ENCODE measurements around the gene THSD4. TPM values are rescaled to one million over a fixed set of nuclear protein-coding genes. Genes with fewer than 3 reads are reported as not detected.

The THSD4 gene
- total RNA-seq, 6 donors from 2014 or later = 16.8 to 39.7 (median 21.7) TPM

DNA sequence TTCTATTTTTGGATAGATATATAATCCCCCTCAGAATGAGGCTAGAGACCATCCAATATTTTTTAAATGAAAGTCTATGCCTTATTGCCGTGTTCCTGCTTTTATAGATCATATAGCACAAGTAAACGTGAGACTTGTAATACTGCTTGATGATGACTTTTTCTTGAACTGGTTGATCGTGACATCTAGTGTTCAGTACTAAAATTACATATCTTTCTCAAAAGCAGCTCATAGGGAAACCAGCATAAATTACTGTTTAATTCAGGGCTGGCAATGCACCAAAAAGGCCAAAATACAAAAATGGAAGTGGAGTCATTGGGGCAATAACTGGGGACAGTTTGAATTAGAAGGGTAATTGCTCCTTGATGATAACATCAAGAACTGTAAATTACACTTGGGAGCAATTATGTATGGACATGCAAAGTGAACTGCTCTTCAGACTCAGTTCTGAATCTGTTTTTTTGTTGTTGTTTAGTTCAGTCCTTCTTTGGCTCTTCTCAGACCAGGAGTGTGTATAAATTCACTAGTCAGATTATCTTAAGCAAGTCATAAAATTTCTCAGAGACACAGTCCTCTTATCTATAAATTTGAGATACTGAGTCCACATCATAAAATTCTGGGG is 325.3 kb downstream of the THSD4 start:
- H3K27me3 ChIP-seq = no peaks in the 10 kb centered on the region
- peaks cover 0 to 15% (median 7%) of the 10 kb centered on the region in 4 donors for H3K4me1 ChIP-seq
- no peak overlapping the region for H3K27ac ChIP-seq
- DNase-seq (no peak), ATAC-seq (ENCODE audit: low FRiP score in 2 of 2) (peak in 1 of 2 donors; percentile 58)
- H3K36me3 ChIP-seq = no peaks in the 10 kb centered on the region
- 0% methylated on average over 3 of the region's 3 CpGs for WGBS, 2 donors
- H3K9me3 ChIP-seq = no peaks in the 10 kb centered on the region
- TF ChIP-seq EP300 (IDR thresholded peaks at IDR 0.05) = no peak
- TF ChIP-seq, protein P1, sequence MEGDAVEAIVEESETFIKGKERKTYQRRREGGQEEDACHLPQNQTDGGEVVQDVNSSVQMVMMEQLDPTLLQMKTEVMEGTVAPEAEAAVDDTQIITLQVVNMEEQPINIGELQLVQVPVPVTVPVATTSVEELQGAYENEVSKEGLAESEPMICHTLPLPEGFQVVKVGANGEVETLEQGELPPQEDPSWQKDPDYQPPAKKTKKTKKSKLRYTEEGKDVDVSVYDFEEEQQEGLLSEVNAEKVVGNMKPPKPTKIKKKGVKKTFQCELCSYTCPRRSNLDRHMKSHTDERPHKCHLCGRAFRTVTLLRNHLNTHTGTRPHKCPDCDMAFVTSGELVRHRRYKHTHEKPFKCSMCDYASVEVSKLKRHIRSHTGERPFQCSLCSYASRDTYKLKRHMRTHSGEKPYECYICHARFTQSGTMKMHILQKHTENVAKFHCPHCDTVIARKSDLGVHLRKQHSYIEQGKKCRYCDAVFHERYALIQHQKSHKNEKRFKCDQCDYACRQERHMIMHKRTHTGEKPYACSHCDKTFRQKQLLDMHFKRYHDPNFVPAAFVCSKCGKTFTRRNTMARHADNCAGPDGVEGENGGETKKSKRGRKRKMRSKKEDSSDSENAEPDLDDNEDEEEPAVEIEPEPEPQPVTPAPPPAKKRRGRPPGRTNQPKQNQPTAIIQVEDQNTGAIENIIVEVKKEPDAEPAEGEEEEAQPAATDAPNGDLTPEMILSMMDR (IDR thresholded peaks at IDR 0.05) = peak; percentile 43 to 77 (median 70)
- no peak overlapping the region for H3K4me3 ChIP-seq

DNA sequence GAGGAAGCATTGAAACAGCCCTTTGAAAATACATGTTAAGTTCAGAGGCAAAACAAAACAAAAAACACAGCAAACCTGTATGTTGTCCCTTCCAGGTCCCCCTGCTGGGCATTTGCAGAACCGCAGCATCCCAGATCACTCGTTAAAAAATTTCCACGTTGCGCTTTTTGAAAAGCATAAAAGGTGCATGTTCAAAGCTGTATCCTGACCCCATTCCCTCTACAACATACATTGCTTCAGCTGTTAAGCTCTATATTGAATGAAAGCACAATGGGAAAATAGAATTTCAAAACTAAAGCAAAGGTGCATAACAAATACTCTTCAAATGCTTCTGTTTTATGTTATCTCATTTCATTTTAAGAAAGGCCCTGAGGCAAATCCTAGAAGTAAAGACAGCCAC is 328.3 kb downstream of the THSD4 start:
- Histone ChIP-seq H3K27ac (no peak overlapping the region), H3K27me3 (no peaks in the 10 kb centered on the region), H3K9me3 (no peaks in the 10 kb centered on the region), H3K36me3 (no peaks in the 10 kb centered on the region), H3K4me1 (peaks cover 0 to 20% (median 13%) of the 10 kb centered on the region in 4 donors), H3K4me3 (no peak overlapping the region)
- WGBS, 2 donors = 14 to 15% methylated on average over 4 of the region's 4 CpGs
- DNase-seq (no peak), ATAC-seq (ENCODE audit: low FRiP score in 2 of 2) (peak in 1 of 2 donors; percentile 67)
- TF ChIP-seq POLR2A (IDR thresholded peaks at IDR 0.05) (no peak), EP300 (IDR thresholded peaks at IDR 0.05) (no peak)
- TF ChIP-seq, protein P1 (IDR thresholded peaks at IDR 0.05) = peak; percentile 61 to 88 (median 77)

DNA sequence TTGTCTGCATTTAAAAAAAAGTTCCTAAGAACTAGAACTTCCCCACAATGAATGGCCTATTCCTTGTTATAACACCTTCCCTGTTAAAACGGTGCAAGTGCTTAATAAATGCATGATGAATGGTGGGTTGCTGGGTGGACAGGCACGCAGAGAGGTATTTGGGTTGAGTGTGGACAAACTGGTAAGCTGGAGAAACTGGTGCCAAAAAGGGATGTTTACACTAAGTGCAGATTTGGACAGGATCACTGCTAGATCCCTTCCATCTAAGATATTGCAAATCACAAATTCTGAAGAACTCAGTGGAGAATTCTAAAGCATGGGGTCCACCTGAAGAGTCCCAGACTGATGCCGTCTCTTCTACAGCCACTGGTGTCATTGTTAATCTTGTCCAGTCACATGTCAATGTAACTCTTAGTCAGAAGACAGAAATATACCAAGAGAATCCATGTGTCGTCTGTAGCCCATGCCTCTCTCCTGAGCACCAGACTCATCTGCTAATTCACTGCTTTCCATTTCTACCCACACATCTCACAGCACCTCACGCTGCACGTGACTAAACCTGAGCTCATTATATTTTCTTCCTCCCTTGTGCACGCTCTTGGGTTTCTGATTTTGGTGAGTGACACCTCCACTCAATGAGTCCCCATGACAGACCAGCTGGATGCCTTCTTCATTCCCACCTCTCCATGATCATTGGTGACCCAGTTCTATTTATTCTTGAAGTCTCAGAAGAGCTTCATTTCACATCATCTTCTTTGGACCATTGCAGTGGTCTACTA is 328.9 kb downstream of the THSD4 start:
- Histone ChIP-seq H3K27me3 (no peaks in the 10 kb centered on the region), H3K27ac (peak overlapping the region in 1 of 4 donors; percentile 6), H3K9me3 (no peaks in the 10 kb centered on the region), H3K36me3 (no peaks in the 10 kb centered on the region), H3K4me3 (no peak overlapping the region), H3K4me1 (peaks cover 0 to 20% (median 13%) of the 10 kb centered on the region in 4 donors)
- no peak for DNase-seq
- TF ChIP-seq POLR2A (IDR thresholded peaks at IDR 0.05) (no peak), POLR2AphosphoS5 (IDR thresholded peaks at IDR 0.05) (no peak), EP300 (IDR thresholded peaks at IDR 0.05) (no peak)
- TF ChIP-seq, protein P1 (IDR thresholded peaks at IDR 0.05) = no peak
- ATAC-seq (ENCODE audit: low FRiP score in 2 of 2) = no peak
- 76 to 85% methylated on average over 7 of the region's 7 CpGs for WGBS, 2 donors

DNA sequence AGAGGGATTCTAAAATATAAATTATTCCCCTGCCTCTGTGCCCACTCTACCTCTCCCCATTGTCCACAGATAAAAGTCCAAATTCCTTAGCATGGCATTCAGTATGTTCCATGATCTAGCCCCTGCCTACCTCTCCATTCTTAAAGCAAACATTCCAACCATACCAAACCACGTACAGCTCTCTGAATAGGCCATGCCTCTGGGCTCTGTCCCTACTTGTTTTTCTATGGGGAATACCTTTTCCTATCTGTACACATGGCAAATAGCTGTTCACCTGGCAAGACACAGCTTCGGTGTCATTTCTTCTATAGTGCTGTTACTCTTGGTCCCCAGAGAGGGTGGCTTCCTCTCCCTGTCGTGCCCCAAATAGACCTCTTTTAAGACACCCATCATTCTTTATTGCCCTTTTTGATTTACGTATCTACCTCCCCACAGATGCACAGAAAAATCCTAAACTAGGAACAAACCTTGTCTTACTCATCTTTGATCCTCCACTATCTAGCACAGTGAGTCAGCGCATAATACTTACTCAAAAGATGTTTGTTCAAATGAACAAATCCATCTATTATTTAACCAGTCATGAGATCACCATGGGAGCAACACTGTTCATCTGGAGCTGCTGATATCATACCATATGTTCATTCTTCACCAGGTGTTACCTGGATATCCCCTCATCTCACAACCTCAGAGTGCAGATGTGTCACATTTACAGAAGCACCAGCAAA is 329.8 kb downstream of the THSD4 start:
- 71 to 81% methylated on average over 5 of the region's 5 CpGs for WGBS, 2 donors
- no peak for DNase-seq
- Histone ChIP-seq H3K27me3 (no peaks in the 10 kb centered on the region), H3K4me1 (peaks cover 0 to 20% (median 13%) of the 10 kb centered on the region in 4 donors), H3K4me3 (no peak overlapping the region), H3K27ac (no peak overlapping the region), H3K36me3 (no peaks in the 10 kb centered on the region), H3K9me3 (no peaks in the 10 kb centered on the region)
- no peak for ATAC-seq (ENCODE audit: low FRiP score in 2 of 2)
- TF ChIP-seq POLR2AphosphoS5 (IDR thresholded peaks at IDR 0.05) = no peak
- TF ChIP-seq, protein P1 (IDR thresholded peaks at IDR 0.05) = no peak
- TF ChIP-seq EP300 (IDR thresholded peaks at IDR 0.05) = no peak
- TF ChIP-seq POLR2A (IDR thresholded peaks at IDR 0.05) = no peak

Data from upper lobe of left lung (tissue), 6 donors.